Upper lobe of left lung (tissue), 4 donors: ENCODE data around the gene STMND1.

Experiments used
- CTCF ChIP-seq, 6 experiments: fragments of 450-650 bp in 4 of 6; fragments of 200-600 bp in 2 of 6; sonication (generic) in 2 of 6; IDR thresholded peaks; one replicate each; pipeline ENCODE4 v1.5.1; 2016 to 2019; ENCODE audit warnings: antibody characterized with exemption in 6 of 6
- EP300 ChIP-seq, 4 donors: sonication (generic); formaldehyde crosslinking; IDR thresholded peaks; one replicate each; pipeline ENCODE4 v1.5.1; 2017; ENCODE audit warnings: antibody characterized with exemption in 4 of 4, control low read depth in 2 of 4
- POLR2A ChIP-seq, 4 donors: fragments of 450-650 bp; IDR thresholded peaks; one replicate each; pipeline ENCODE4 v1.5.1; 2016 to 2017; ENCODE audit warnings: antibody characterized with exemption in 4 of 4, mild to moderate bottlenecking in 2 of 4

DNA sequence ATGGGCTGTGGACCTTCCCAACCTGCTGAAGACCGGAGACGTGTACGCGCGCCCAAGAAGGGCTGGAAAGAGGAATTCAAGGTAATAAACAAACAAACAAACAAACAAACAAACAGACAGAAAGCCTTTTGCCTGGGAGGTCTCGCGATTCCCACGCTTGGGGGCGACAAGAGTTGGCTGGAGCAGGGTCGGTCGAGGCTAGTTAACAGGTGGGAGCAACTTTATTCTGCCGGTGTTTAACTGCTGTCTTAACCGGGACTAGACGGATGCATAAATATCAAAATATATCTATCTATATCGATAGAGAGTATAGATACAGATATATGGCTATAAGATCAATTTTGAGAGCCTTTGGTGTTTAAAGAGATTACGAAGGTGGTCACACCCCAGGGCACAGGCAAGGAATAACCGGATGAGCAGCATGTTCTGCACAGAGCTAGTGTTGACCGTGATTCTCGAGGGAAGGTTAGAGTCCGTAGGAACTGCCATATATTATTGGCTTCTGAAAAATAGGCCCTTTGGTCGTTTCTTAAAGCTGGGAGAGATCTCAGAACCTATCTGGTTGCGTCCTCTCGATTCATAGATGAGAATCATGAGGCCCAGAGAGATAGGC is 514 bp downstream of the STMND1 start:
- TF ChIP-seq EP300 (IDR thresholded peaks at IDR 0.05): no peak
- TF ChIP-seq POLR2A (IDR thresholded peaks at IDR 0.05): no peak
- TF ChIP-seq CTCF (IDR thresholded peaks at IDR 0.05): no peak
